Measurements from ENCODE around the gene ANGPTL7.

ANGPTL7 gene, protein sequence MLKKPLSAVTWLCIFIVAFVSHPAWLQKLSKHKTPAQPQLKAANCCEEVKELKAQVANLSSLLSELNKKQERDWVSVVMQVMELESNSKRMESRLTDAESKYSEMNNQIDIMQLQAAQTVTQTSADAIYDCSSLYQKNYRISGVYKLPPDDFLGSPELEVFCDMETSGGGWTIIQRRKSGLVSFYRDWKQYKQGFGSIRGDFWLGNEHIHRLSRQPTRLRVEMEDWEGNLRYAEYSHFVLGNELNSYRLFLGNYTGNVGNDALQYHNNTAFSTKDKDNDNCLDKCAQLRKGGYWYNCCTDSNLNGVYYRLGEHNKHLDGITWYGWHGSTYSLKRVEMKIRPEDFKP

DNA sequence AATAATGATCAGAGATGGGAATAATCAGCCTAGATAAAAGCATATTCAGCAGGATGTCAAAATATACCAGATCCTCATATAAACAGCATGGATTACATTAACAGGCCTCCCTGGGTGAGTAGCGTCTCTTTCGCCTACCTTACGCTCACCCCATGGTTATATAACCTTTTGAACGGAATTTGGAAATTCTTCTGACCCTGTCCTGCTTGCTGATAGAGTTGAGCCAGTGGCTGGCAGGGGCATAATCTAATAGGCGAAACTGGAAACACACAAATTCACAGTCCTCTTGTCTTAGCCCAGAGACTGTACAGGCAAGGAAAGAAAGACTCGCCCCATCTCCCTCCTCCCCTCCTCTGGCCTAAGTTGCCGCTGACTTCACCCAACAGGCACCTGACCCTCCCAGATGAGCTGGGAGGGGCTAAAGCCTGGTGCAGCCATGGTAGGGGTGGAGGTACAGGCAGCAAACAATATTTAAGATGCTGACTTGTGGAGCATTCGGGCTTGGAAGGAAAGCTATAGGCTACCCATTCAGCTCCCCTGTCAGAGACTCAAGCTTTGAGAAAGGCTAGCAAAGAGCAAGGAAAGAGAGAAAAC is at the start of gene ANGPTL7:
ANGPTL7 (plus strand) TSS at position 498 of the 594 bp plus-strand sequence. CDS start 225 bp downstream, outside the sequence.
- no peak within 1 kb of the TSS for H3K4me3 ChIP-seq (ENCODE audit: control insufficient read depth, low read depth, low read length)
- no peak for TF ChIP-seq CTCF (conservative IDR thresholded peaks at IDR 0.05; ENCODE audit: control insufficient read depth, insufficient read depth, low read depth, low read length)
- DNase-seq (ENCODE audit: low read depth): no peak

- no peak for TF ChIP-seq CTCF (conservative IDR thresholded peaks at IDR 0.05; ENCODE audit: control insufficient read depth, insufficient read depth, low read depth, low read length)
- DNase-seq (ENCODE audit: low read depth): no peak
- no peak overlapping the region for H3K4me3 ChIP-seq (ENCODE audit: control insufficient read depth, low read depth, low read length)
Observed at GRCh38 chr1:11142618-11143391, 46.4 kb upstream of the ANGPTL7 start.

DNA sequence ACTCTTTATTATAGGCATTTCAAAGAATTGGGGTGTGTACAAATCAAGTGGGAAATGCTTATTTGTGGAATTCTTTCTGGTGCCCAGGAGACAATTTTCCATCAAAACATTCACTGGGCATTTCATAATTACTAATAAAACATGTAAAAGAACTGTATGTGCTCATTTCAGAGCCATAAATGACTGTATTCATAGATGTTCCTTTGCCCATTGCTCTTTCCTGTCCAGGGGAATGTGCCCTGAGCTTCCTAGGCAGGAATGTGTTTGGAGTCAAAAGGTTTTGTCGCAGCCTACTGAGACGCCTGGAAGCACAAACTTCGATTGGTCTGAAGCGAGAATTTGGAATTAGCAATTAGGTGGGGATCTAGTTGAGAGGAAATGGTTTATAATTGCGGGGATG is 45.8 kb upstream of the ANGPTL7 start:
- no peak for DNase-seq (ENCODE audit: low read depth)
- no peak overlapping the region for H3K4me3 ChIP-seq (ENCODE audit: control insufficient read depth, low read depth, low read length)
- TF ChIP-seq CTCF (conservative IDR thresholded peaks at IDR 0.05; ENCODE audit: control insufficient read depth, insufficient read depth, low read depth, low read length): no peak

DNA sequence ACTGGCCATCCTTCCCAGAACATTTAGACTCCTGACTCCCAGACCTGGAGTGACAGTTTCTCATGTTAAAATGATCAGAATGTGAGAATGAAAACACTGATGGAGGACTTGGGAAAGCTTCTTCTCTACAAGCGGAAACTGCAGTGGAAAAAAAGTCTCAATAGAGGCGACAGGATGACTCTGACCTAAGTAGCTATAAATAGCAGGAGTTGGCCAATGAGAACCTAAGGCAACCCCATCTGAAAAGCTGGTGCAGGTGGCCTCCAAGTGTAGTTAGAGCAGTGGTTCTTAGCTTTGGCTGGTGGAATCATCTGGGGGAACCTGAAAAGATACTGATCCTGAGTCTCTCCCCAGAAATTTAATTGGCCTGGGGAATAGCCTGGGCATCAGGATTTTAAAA is 45.2 kb upstream of the ANGPTL7 start:
- TF ChIP-seq CTCF (conservative IDR thresholded peaks at IDR 0.05; ENCODE audit: control insufficient read depth, insufficient read depth, low read depth, low read length): no peak
- DNase-seq (ENCODE audit: low read depth): no peak

GRCh38 chr1:11144570-11145256 is 44.4 kb upstream of the ANGPTL7 start:
- H3K4me3 ChIP-seq (ENCODE audit: control insufficient read depth, low read depth, low read length): no peak overlapping the region
- no peak for TF ChIP-seq CTCF (conservative IDR thresholded peaks at IDR 0.05; ENCODE audit: control insufficient read depth, insufficient read depth, low read depth, low read length)

More for the DNA sequence above, 45.2 kb upstream of the ANGPTL7 start:
- H3K4me3 ChIP-seq (ENCODE audit: control insufficient read depth, low read depth, low read length): no peak overlapping the region

GRCh38 chr1:11145741-11146140 is 43.4 kb upstream of the ANGPTL7 start:
- H3K4me3 ChIP-seq (ENCODE audit: control insufficient read depth, low read depth, low read length): no peak overlapping the region
- no peak for TF ChIP-seq CTCF (conservative IDR thresholded peaks at IDR 0.05; ENCODE audit: control insufficient read depth, insufficient read depth, low read depth, low read length)
- DNase-seq (ENCODE audit: low read depth): no peak

More at GRCh38 chr1:11144570-11145256, 44.4 kb upstream of the ANGPTL7 start:
- DNase-seq (ENCODE audit: low read depth): no peak
